ENCODE measurements around the gene MTERF4. TPM values are rescaled to one million over a fixed set of nuclear protein-coding genes. Genes with fewer than 3 reads are reported as not detected.

Gene MTERF4
- total RNA-seq, 1 donor from 2014 or later: 42.2 TPM

DNA sequence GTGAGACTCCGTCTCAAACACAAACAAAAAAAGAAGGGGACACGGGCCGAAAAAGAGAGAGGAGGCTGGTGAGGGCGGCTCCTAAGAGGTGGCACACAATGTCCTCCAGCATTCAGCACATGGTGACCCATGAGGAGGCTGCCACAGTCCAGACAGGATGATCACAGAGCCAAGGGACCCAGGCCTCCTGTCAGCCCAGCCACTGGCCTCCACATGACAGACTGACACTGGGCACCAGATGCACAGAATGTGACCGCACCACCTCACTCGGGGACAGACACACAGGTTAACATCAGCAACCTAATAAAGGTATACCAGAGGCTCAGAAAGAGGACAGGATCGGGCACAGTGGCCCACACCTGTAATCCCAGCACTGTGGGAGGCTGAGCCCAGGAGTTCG lies 26.2 kb upstream of the MTERF4 start:
- no peak overlapping the region for H3K27ac Mint-ChIP-seq
- no peaks in the 10 kb centered on the region for H4K20me1 ChIP-seq (ENCODE audit: low read depth)
- no peaks in the 10 kb centered on the region for H3K27me3 ChIP-seq
- no peaks in the 10 kb centered on the region for H3K9me3 Mint-ChIP-seq
- no peak overlapping the region for H3K4me3 Mint-ChIP-seq
- H3K36me3 ChIP-seq: no peaks in the 10 kb centered on the region
- no peak overlapping the region for H2AFZ ChIP-seq (replicated peaks)
- H3K27ac ChIP-seq: no peak overlapping the region
- H3K27me3 Mint-ChIP-seq (ENCODE audit: insufficient read depth, low read depth): no peaks in the 10 kb centered on the region
- no peaks in the 10 kb centered on the region for H3F3A ChIP-seq (ENCODE audit: low read depth)
- no peak overlapping the region for H3K4me3 ChIP-seq
- DNase-seq (ENCODE audit: low spot score): no peak
- H3K36me3 Mint-ChIP-seq: peaks cover 7% of the 10 kb centered on the region
- H3K79me2 ChIP-seq (ENCODE audit: low read depth): no peaks in the 10 kb centered on the region
- TF ChIP-seq CTCF (IDR thresholded peaks at IDR 0.05) (no peak), EZH2 (IDR thresholded peaks at IDR 0.05) (no peak), EZH2phosphoT487 (IDR thresholded peaks at IDR 0.05) (no peak)
- H3K4me1 Mint-ChIP-seq: no peaks in the 10 kb centered on the region
- H3K4me2 ChIP-seq: no peak overlapping the region
- H3K9me3 ChIP-seq (ENCODE audit: low read depth): no peaks in the 10 kb centered on the region
- H3K4me1 ChIP-seq: no peaks in the 10 kb centered on the region
- H3K9ac ChIP-seq: no peak overlapping the region

DNA sequence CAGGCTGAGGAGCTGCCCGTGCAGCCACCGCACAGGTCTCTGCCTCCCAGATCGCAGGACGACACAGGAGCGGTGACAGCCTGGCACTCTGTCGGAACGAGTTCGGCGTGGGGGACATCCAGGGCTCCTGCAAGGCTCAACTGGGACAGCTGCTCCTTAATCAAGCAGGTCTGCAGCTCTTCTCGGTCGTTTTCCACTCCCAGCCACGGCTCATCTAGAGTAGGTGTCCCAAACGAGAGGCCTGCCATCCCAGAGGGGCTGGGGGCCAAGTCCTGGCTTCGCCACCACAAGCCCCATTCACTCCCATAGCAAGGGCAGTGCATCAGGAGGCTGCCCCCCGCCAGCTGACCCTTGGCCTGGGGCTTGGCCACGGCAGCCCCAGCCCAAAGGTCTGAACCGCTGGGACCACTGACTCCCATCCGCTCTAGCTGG lies 24.7 kb upstream of the MTERF4 start:
- TF ChIP-seq EZH2phosphoT487 (IDR thresholded peaks at IDR 0.05) (no peak), EZH2 (IDR thresholded peaks at IDR 0.05) (no peak), CTCF (IDR thresholded peaks at IDR 0.05) (no peak)
- Mint-ChIP-seq H3K27ac (no peak overlapping the region), H3K27me3 (ENCODE audit: insufficient read depth, low read depth) (no peaks in the 10 kb centered on the region), H3K36me3 (peaks cover 2% of the 10 kb centered on the region), H3K4me1 (no peaks in the 10 kb centered on the region), H3K4me3 (no peak overlapping the region), H3K9me3 (no peaks in the 10 kb centered on the region)
- no peaks in the 10 kb centered on the region for H3F3A ChIP-seq (ENCODE audit: low read depth)
- no peaks in the 10 kb centered on the region for H3K79me2 ChIP-seq (ENCODE audit: low read depth)
- no peak for DNase-seq (ENCODE audit: low spot score)
- no peaks in the 10 kb centered on the region for H3K27me3 ChIP-seq
- H3K36me3 ChIP-seq: no peaks in the 10 kb centered on the region
- no peak overlapping the region for H2AFZ ChIP-seq (replicated peaks)
- no peak overlapping the region for H3K4me2 ChIP-seq
- no peaks in the 10 kb centered on the region for H3K4me1 ChIP-seq
- H3K27ac ChIP-seq: no peak overlapping the region
- no peak overlapping the region for H3K4me3 ChIP-seq
- H3K9me3 ChIP-seq (ENCODE audit: low read depth): no peaks in the 10 kb centered on the region
- H4K20me1 ChIP-seq (ENCODE audit: low read depth): no peaks in the 10 kb centered on the region
- no peak overlapping the region for H3K9ac ChIP-seq

DNA sequence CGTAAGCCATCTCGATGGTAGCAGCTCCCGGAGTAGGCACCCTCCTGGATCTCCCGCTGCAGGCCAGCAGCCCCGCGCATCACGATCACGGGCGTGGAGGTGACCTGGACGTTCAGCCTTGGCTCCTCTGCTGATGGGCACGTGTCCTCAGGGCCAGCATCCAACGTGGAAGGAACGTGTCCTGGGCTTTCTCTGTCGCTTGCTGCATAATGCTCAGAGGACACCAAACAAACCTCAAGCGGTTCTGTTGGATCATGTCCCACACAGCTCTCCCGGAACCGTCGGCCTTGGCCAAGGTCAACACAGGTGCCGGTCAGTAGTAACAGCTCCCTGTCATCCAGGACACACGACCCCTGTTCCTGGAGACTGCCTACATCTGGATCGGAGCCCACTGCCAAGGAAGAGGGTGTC lies 24.1 kb upstream of the MTERF4 start:
- Mint-ChIP-seq H3K27ac (no peak overlapping the region), H3K27me3 (ENCODE audit: insufficient read depth, low read depth) (no peaks in the 10 kb centered on the region), H3K36me3 (peaks cover 3% of the 10 kb centered on the region), H3K9me3 (no peaks in the 10 kb centered on the region), H3K4me1 (no peaks in the 10 kb centered on the region), H3K4me3 (no peak overlapping the region)
- Histone ChIP-seq H3K27me3 (no peaks in the 10 kb centered on the region), H3K79me2 (ENCODE audit: low read depth) (no peaks in the 10 kb centered on the region), H3K27ac (no peak overlapping the region), H3F3A (ENCODE audit: low read depth) (no peaks in the 10 kb centered on the region), H4K20me1 (ENCODE audit: low read depth) (no peaks in the 10 kb centered on the region), H3K4me2 (no peak overlapping the region), H3K36me3 (no peaks in the 10 kb centered on the region), H3K4me3 (no peak overlapping the region), H3K4me1 (no peaks in the 10 kb centered on the region), H3K9me3 (ENCODE audit: low read depth) (no peaks in the 10 kb centered on the region), H3K9ac (no peak overlapping the region), H2AFZ (replicated peaks) (no peak overlapping the region)
- no peak for TF ChIP-seq EZH2 (IDR thresholded peaks at IDR 0.05)
- DNase-seq (ENCODE audit: low spot score): no peak

- Mint-ChIP-seq H3K4me3 (no peak overlapping the region), H3K9me3 (no peaks in the 10 kb centered on the region), H3K27me3 (ENCODE audit: insufficient read depth, low read depth) (no peaks in the 10 kb centered on the region), H3K27ac (no peak overlapping the region), H3K36me3 (peaks cover 4% of the 10 kb centered on the region), H3K4me1 (no peaks in the 10 kb centered on the region)
- Histone ChIP-seq H3K79me2 (ENCODE audit: low read depth) (no peaks in the 10 kb centered on the region), H3K36me3 (no peaks in the 10 kb centered on the region), H4K20me1 (ENCODE audit: low read depth) (no peaks in the 10 kb centered on the region), H3K9me3 (ENCODE audit: low read depth) (no peaks in the 10 kb centered on the region), H3K4me2 (no peak overlapping the region), H2AFZ (replicated peaks) (no peak overlapping the region), H3K4me3 (no peak overlapping the region), H3K27me3 (no peaks in the 10 kb centered on the region), H3K4me1 (no peaks in the 10 kb centered on the region), H3K9ac (no peak overlapping the region), H3F3A (ENCODE audit: low read depth) (no peaks in the 10 kb centered on the region), H3K27ac (no peak overlapping the region)
- TF ChIP-seq EZH2phosphoT487 (IDR thresholded peaks at IDR 0.05) (no peak), CTCF (IDR thresholded peaks at IDR 0.05) (no peak), EZH2 (IDR thresholded peaks at IDR 0.05) (no peak)
- DNase-seq (ENCODE audit: low spot score): no peak
Observed at GRCh38 chr2:241125626-241126025, 23.5 kb upstream of the MTERF4 start.

Data from neural progenitor cell (in vitro differentiated cells).